Suprapubic skin (tissue), 3 donors: ENCODE measurements around the gene ERMAP.

Experiments
- CTCF ChIP-seq, 2 donors: fragments of 200-600 bp in 1 of 2; fragments of 450-650 bp in 1 of 2; sonication (generic) in 1 of 2; IDR thresholded peaks; one replicate each; pipeline ENCODE4 v1.5.1; 2016 to 2019; ENCODE audit warnings: antibody characterized with exemption in 2 of 2, mild to moderate bottlenecking in 1 of 2, moderate library complexity in 1 of 2
- POLR2A ChIP-seq, 2 donors: fragments of 450-650 bp; IDR thresholded peaks; one replicate each; pipeline ENCODE4 v1.6.1; 2017; ENCODE audit warnings: antibody characterized with exemption in 2 of 2, mild to moderate bottlenecking in 2 of 2, moderate library complexity in 2 of 2

- no peak for TF ChIP-seq POLR2A (IDR thresholded peaks at IDR 0.05)
- TF ChIP-seq CTCF (IDR thresholded peaks at IDR 0.05): no peak
These were observed 10.8 kb upstream of the ERMAP start for GRCh38 chr1:42806171-42806570.
